Astrocyte (in vitro differentiated cells and primary cell): ENCODE measurements around the gene KBTBD4.

Experiments
- CTCF ChIP-seq: IDR thresholded peaks from 2 replicates; pipeline ENCODE4 v1.5.1; 2011; ENCODE audit warnings: low read depth, mild to moderate bottlenecking, inconsistent platforms, low read length, moderate library complexity; ENCODE audit not compliant: insufficient read depth
- EZH2 ChIP-seq: IDR thresholded peaks from 2 replicates; pipeline ENCODE4 v1.6.1; 2012; ENCODE audit warnings: mild to moderate bottlenecking, low read length, inconsistent platforms; ENCODE audit not compliant: insufficient read depth

- no peak for TF ChIP-seq CTCF
- TF ChIP-seq EZH2 = no peak
These were observed 30.9 kb upstream of the KBTBD4 start for GRCh38 chr11:47609675-47610074.
